Astrocyte of the cerebellum (primary cell): ENCODE results near the gene DAB2.
"Not testable (repeated sequence)": the region's sequence is repeated elsewhere in the genome, so short reads cannot be mapped to it uniquely, and the experiment has no call there.

Experiments used
- DNase-seq: peaks from one replicate; pipeline ENCODE4 v3.0.0-alpha.2; 2011; ENCODE audit warnings: low read depth
- H3K4me3 ChIP-seq: 2 replicates; pipeline ENCODE4 v1.5.1; 2011; ENCODE audit warnings: mild to moderate bottlenecking, low read depth, low read length, moderate library complexity
- in situ Hi-C: cut with HindIII; loops from 2 replicates; pipeline ENCODE4 v1.10.0; 2017; ENCODE audit warnings: low sequenced_read_pairs
- TF ChIP-seq, protein P1 (sequence below): IDR thresholded peaks from 2 replicates; pipeline ENCODE4 v1.5.1; 2012; ENCODE audit warnings: low read length, low read depth, moderate library complexity, mild to moderate bottlenecking; ENCODE audit errors: missing control alignments

The DAB2 gene

DNA sequence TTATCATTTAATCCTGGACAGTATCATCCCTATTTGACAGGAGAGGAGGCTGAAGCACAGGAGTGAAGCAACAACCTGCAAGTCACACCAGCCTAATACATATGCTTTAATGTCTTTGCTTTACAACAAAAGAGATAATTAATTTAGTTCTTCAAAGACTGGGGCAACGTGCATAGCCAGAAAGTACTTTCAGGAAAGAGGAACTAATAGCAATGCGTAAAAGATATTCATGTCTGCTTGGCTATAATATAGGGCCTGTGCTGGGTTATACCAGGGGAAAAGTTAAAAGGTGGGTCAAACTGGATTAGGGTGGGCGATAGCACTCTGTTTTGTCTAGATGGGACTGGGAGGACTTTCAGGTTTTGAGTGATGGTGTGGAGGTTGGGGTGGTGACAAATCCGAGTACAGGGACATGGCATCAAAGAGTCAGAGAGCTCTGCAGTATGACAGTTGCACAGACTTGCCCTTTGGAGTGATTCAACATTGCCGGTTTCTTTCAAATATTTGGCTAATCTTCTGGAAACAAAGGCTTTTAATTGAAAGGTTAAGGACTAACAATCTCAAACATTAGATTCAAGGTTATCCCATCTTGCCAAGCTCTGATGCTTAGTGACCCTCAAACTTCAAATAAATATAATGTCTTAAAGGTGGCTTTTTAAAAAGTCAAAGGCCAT lies 11.9 kb downstream of the DAB2 start:
- DNase-seq = no peak
- H3K4me3 ChIP-seq = no peak overlapping the region
- TF ChIP-seq, protein P1, sequence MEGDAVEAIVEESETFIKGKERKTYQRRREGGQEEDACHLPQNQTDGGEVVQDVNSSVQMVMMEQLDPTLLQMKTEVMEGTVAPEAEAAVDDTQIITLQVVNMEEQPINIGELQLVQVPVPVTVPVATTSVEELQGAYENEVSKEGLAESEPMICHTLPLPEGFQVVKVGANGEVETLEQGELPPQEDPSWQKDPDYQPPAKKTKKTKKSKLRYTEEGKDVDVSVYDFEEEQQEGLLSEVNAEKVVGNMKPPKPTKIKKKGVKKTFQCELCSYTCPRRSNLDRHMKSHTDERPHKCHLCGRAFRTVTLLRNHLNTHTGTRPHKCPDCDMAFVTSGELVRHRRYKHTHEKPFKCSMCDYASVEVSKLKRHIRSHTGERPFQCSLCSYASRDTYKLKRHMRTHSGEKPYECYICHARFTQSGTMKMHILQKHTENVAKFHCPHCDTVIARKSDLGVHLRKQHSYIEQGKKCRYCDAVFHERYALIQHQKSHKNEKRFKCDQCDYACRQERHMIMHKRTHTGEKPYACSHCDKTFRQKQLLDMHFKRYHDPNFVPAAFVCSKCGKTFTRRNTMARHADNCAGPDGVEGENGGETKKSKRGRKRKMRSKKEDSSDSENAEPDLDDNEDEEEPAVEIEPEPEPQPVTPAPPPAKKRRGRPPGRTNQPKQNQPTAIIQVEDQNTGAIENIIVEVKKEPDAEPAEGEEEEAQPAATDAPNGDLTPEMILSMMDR = no peak
- in situ Hi-C loops = no loop called here

DNA sequence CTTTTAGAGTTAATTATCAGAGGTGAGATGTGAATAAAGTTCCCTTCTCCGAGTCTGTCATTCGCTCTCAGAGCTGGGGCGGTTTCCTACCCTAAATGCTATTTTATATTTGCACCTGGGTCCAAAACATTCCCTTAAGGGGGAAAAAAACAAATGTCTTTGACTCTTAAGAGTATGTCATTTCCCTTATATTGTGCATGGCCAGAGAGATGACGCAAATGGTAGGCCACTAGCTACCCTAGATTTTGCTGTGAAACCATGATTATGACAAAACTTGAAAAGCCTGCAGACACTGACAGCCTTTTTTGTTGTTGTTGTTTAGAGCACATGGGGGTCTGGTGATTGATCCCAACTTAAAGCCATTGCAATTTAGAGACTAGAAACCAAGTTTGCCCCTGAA lies 12.8 kb downstream of the DAB2 start:
- H3K4me3 ChIP-seq = no peak overlapping the region
- in situ Hi-C loops = no loop called here
- no peak for DNase-seq
- TF ChIP-seq, protein P1 = no peak

DNA sequence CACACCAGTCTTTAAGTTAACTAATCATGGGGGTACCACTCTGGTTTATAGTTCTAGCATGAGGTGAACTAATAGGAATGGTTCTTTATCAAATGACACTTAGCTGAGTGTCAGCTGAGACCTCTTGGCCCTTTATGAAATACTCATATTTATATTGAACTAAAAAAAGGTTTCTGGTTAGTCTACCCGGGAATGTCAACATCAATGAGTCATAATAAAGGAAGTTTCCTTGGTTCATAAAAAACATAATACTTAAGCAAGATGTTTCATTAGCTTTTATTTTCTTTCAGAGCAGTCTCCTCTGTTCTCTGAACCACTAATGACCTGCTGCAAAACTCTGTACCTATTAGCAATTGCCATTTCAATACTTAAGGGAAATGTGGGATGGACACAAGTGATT lies 13.7 kb downstream of the DAB2 start:
- in situ Hi-C loops = no loop called here
- no peak overlapping the region for H3K4me3 ChIP-seq
- DNase-seq = no peak
- TF ChIP-seq, protein P1 = no peak

DNA sequence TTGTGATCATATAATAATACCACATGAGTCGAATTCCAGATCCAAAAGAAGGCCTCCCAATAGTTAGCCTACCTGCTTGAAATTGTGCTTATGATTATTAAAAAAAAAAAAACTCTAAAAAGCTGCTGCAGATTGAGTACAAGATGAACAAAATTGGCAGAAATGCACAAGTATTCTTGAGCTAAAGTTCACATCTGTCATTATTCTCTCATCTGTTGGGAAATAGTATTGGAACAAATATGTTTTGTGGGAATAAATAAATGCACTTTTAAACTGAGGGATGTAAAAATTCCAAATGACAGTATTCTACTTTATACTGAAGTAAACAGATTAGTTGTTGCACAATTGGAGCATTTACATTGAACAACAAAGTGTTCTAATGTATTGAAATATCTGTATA lies 15.7 kb downstream of the DAB2 start:
- no peak overlapping the region for H3K4me3 ChIP-seq
- no peak for DNase-seq
- TF ChIP-seq, protein P1 = no peak
- in situ Hi-C loops = no loop called here

DNA sequence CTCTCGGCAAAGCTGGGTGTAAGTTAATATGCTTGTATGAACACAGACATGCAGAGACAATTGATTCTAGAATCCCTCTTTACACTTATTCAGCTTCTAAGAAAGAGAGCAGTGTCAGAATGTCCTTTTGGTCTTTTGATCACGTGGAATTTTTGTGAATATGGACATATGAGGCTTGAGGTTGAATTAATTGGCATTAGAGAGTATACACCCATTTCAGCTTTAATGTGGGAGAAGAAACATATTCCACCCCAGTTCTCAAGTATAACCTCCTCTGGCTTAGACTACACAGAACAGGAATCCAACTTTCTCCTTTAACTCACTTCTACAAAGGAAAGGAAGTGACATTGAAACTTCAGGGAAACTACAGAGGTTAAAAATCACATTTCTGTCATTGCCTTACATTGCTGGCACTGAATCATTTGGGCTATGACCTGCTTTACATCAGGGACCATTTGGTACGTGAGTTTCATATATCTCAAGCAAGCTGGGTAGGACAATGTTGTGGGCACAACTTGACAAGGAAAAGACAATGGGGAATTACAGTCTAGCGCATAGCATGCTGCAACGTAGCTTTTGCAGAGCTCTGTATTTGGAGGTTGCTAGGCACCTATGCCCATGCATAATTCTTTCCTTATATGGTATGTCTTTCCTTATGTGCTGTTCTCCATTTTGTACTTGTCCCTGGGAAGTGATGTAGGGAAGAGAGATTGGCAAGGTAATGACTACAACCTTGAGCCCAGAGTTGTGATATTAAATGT lies 19.5 kb downstream of the DAB2 start:
- in situ Hi-C loops = no loop called here
- H3K4me3 ChIP-seq = no peak overlapping the region
- no peak for DNase-seq
- TF ChIP-seq, protein P1 = no peak

DNA sequence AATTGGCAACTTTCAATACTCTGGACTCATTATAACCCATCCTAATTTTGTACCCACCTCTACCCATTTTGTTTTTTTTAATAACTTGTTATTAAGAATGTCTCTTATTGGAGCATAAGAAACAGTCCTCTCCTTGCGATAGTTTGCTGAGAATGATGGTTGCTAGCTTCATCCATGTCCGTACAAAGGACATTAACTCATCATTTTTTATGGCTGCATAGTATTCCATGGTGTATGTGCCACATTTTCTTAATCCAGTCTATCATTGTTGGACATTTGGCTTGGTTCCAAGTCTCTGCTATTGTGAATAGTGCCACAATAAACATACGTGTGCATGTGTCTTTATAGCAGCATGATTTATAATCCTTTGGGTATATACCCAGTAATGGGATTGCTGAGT lies 21.0 kb downstream of the DAB2 start:
- in situ Hi-C loops, DNase-seq, H3K4me3 ChIP-seq: not testable (repeated sequence)

DNA sequence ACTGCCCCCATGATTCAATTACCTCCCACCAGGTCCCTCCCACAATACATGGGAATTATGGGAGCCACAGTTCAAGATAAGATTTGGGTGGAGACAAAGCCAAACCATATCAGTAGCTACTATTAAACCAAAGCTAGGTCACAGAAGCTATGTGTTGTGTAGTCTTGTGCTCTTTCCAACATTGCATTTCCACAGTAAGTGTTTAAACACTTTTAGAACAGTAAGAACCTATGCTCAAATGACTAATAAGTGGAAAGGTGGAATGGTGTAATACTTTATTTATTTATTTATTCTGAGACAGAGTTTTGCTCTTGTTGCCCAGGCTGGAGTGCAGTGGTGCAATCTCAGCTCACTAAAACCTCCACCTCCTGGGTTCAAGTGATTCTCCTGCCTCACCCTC lies 22.6 kb downstream of the DAB2 start:
- H3K4me3 ChIP-seq, DNase-seq, in situ Hi-C loops: not testable (repeated sequence)
